Measurements from ENCODE around the gene ADAMTSL4. TPM values are rescaled to one million over a fixed set of nuclear protein-coding genes. Genes with fewer than 3 reads are reported as not detected.

The ADAMTSL4 gene
- total and polyA plus RNA-seq, 7 donors, result 2.1 to 36.0 (median 14.6) TPM

- no peak for DNase-seq
- Histone ChIP-seq H3K4me1 (peaks cover 0 to 63% (median 47%) of the 10 kb centered on the region in 4 donors), H3K4me3 (peak overlapping the region in 2 of 4 donors; percentile 14 to 24), H3K36me3 (peaks cover 0 to 16% (median 5%) of the 10 kb centered on the region in 4 donors), H3K27ac (peak overlapping the region; percentile 95 to 99 (median 98)), H3K27me3 (no peaks in the 10 kb centered on the region), H3K9me3 (no peaks in the 10 kb centered on the region)
- TF ChIP-seq CTCF (IDR thresholded peaks at IDR 0.05) (no peak), EP300 (IDR thresholded peaks at IDR 0.05) (no peak), POLR2AphosphoS5 (IDR thresholded peaks at IDR 0.05) (no peak), POLR2A (IDR thresholded peaks at IDR 0.05) (no peak)
- intact Hi-C loops (cut with DNase I), result no loop called here
- WGBS, 2 donors, result 87 to 90% methylated on average over 15 of the region's 15 CpGs
Measured at GRCh38 chr1:150558303-150558704, 9.1 kb downstream of the ADAMTSL4 start.

GRCh38 chr1:150558761-150559655 is 9.8 kb downstream of the ADAMTSL4 start:
- DNase-seq, result peak; percentile 68
- TF ChIP-seq EP300 (IDR thresholded peaks at IDR 0.05) (no peak), POLR2AphosphoS5 (IDR thresholded peaks at IDR 0.05) (no peak), CTCF (IDR thresholded peaks at IDR 0.05) (no peak), POLR2A (IDR thresholded peaks at IDR 0.05) (no peak)
- WGBS, 2 donors, result 76 to 91% methylated on average over 28 of the region's 28 CpGs
- Histone ChIP-seq H3K27me3 (no peaks in the 10 kb centered on the region), H3K9me3 (no peaks in the 10 kb centered on the region), H3K4me1 (peaks cover 0 to 63% (median 51%) of the 10 kb centered on the region in 4 donors), H3K4me3 (peak overlapping the region in 2 of 4 donors; percentile 14 to 24), H3K36me3 (peaks cover 0 to 16% (median 5%) of the 10 kb centered on the region in 4 donors), H3K27ac (peak overlapping the region; percentile 95 to 99 (median 98))
- intact Hi-C loops (cut with DNase I), result no loop called here

GRCh38 chr1:150559656-150560010 is 10.4 kb downstream of the ADAMTSL4 start:
- peaks cover 0 to 69% (median 57%) of the 10 kb centered on the region in 4 donors for H3K4me1 ChIP-seq
- peak overlapping the region; percentile 95 to 99 (median 98) for H3K27ac ChIP-seq
- TF ChIP-seq POLR2A (IDR thresholded peaks at IDR 0.05) (no peak), POLR2AphosphoS5 (IDR thresholded peaks at IDR 0.05) (no peak), CTCF (IDR thresholded peaks at IDR 0.05) (no peak), EP300 (IDR thresholded peaks at IDR 0.05) (no peak)
- intact Hi-C loops (cut with DNase I), result loop anchor here (2.0 to 10.0 kb wide), 5 partner anchors 135 to 415 kb away; partner anchors contain the start of genes ARNT, CERS2, GOLPH3L and SETDB1
- no peaks in the 10 kb centered on the region for H3K27me3 ChIP-seq
- peaks cover 0 to 16% (median 5%) of the 10 kb centered on the region in 4 donors for H3K36me3 ChIP-seq
- 68 to 75% methylated on average over 10 of the region's 10 CpGs for WGBS, 2 donors
- no peak overlapping the region for H3K4me3 ChIP-seq
- peak; percentile 78 for DNase-seq
- no peaks in the 10 kb centered on the region for H3K9me3 ChIP-seq

GRCh38 chr1:150560011-150560438 is 10.8 kb downstream of the ADAMTSL4 start:
- H3K4me3 ChIP-seq, result peak overlapping the region in 3 of 4 donors; percentile 54 to 59 (median 57)
- TF ChIP-seq POLR2A (IDR thresholded peaks at IDR 0.05) (no peak), CTCF (IDR thresholded peaks at IDR 0.05) (peak; percentile 88 to 98 (median 94)), POLR2AphosphoS5 (IDR thresholded peaks at IDR 0.05) (peak in 2 of 4 donors; percentile 26 to 36), EP300 (IDR thresholded peaks at IDR 0.05) (no peak)
- peaks cover 0 to 16% (median 5%) of the 10 kb centered on the region in 4 donors for H3K36me3 ChIP-seq
- no peaks in the 10 kb centered on the region for H3K9me3 ChIP-seq
- H3K27ac ChIP-seq, result peak overlapping the region; percentile 95 to 99 (median 98)
- intact Hi-C loops (cut with DNase I), result loop anchor here (2.0 to 10.0 kb wide), 5 partner anchors 135 to 415 kb away; partner anchors contain the start of genes ARNT, CERS2, GOLPH3L and SETDB1
- WGBS, 2 donors, result 8 to 20% methylated on average over 9 of the region's 9 CpGs
- H3K4me1 ChIP-seq, result peaks cover 0 to 73% (median 61%) of the 10 kb centered on the region in 4 donors
- H3K27me3 ChIP-seq, result no peaks in the 10 kb centered on the region
- DNase-seq, result peak; percentile 91

Data from sigmoid colon (tissue), 7 donors.